NT2/D1 (cell line): ENCODE measurements around the gene NUDCD2.
"Not testable (repeated sequence)": the region's sequence is repeated elsewhere in the genome, so short reads cannot be mapped to it uniquely, and the experiment has no call there.

Source experiments
- DNase-seq: peaks from one replicate; pipeline ENCODE4 v3.0.0-alpha.2; 2011; ENCODE audit warnings: low read depth, low spot score
- H3K27me3 ChIP-seq: 2 replicates; pipeline ENCODE4 v1.6.0; 2011; ENCODE audit warnings: mild to moderate bottlenecking; ENCODE audit not compliant: insufficient read length, insufficient read depth
- H3K36me3 ChIP-seq: 2 replicates; pipeline ENCODE4 v1.6.1; 2011; ENCODE audit warnings: mild to moderate bottlenecking, low read length, mixed read lengths; ENCODE audit not compliant: insufficient read depth, insufficient read length
- H3K4me1 ChIP-seq: 2 replicates; pipeline ENCODE4 v1.5.1; 2011; ENCODE audit not compliant: insufficient read depth, insufficient read length
- H3K4me3 ChIP-seq: 2 replicates; pipeline ENCODE4 v1.5.1; 2011; ENCODE audit warnings: low read depth; ENCODE audit not compliant: insufficient read length
- H3K9ac ChIP-seq: 2 replicates; pipeline ENCODE4 v1.6.0; 2011; ENCODE audit warnings: low read depth; ENCODE audit not compliant: insufficient read length
- H3K9me3 ChIP-seq: 2 replicates; pipeline ENCODE4 v1.5.1; 2011; ENCODE audit warnings: mild to moderate bottlenecking, low read length; ENCODE audit not compliant: insufficient read depth
- SUZ12 ChIP-seq: IDR thresholded peaks from 2 replicates; pipeline ENCODE4 v1.6.1; 2011; ENCODE audit not compliant: insufficient read length, insufficient read depth; ENCODE audit errors: extremely low read depth
- YY1 ChIP-seq: IDR thresholded peaks from 2 replicates; pipeline ENCODE4 v1.6.1; 2011; ENCODE audit not compliant: insufficient read length, insufficient read depth
- ZNF274 ChIP-seq: IDR thresholded peaks from 2 replicates; pipeline ENCODE4 v1.6.1; 2011; ENCODE audit warnings: mild to moderate bottlenecking, low read depth, low read length

The NUDCD2 gene

DNA sequence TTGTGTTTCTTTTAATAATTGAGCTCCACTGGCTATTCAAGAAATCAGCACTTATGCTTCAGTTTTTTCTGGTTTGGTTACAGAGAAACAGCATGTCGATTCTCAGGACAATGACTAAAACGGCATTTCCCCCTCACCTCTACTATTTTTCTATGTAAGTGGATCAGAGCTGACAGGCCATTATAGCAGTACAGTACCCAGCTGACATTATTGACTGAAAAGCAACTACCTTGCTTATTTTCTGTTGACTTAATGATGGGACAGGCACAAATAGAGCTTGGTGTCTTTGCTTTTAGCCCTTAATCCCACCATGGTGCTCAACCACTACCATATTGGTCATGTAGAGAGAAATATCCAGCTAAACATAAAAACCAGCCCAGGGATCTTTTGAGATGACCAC lies 57.9 kb downstream of the NUDCD2 start:
- no peaks in the 10 kb centered on the region for H3K36me3 ChIP-seq
- DNase-seq, result no peak
- no peak overlapping the region for H3K4me3 ChIP-seq
- H3K4me1 ChIP-seq, result no peaks in the 10 kb centered on the region
- H3K27me3 ChIP-seq, result no peaks in the 10 kb centered on the region
- no peak for TF ChIP-seq YY1
- TF ChIP-seq SUZ12, result no peak
- no peak for TF ChIP-seq ZNF274
- no peak overlapping the region for H3K9ac ChIP-seq
- H3K9me3 ChIP-seq, result no peaks in the 10 kb centered on the region

DNA sequence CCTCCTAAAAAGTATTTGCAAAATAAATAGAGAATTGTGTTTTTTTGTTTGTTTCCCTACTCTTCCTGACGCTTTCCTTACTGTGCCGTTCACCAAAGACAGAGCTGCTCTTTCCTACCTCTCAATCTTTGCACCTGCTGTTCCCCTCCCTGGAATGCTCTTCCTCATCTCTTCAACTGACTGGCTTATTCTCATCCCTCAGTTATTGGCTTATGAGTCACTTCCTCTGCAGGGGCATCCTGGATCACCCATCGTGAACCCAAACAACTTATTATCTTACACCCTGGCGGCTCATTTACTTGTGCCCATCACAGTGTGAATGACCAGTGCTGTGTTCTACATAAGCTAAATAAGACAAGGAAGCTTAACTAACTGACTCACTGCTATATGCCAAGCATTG lies 58.6 kb downstream of the NUDCD2 start:
- TF ChIP-seq ZNF274, result no peak
- TF ChIP-seq YY1, result no peak
- no peak for TF ChIP-seq SUZ12
- H3K27me3 ChIP-seq, result no peaks in the 10 kb centered on the region
- no peak for DNase-seq
- no peaks in the 10 kb centered on the region for H3K36me3 ChIP-seq
- H3K4me1 ChIP-seq, result no peaks in the 10 kb centered on the region
- H3K9me3 ChIP-seq, result no peaks in the 10 kb centered on the region
- no peak overlapping the region for H3K4me3 ChIP-seq
- H3K9ac ChIP-seq, result no peak overlapping the region

DNA sequence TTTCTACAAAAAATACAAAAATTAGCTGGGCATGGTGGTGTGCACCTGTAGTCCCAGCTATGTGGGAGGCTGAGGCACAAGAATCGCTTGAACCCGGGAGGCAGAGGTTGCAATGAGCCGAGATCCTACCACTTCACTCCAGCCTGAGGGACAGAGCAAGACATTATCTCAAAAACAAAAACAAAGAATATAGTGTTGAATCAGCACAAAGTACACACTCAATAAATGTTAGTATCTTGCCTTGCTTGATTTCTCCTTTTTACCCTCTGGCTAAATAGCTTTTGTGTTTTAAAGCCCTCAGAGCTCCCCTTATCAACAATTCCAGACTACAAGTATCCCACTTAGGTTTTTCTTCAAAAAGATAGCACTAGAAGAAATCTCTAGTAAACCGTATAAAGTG lies 60.0 kb downstream of the NUDCD2 start:
- Histone ChIP-seq H3K9me3 (no peaks in the 10 kb centered on the region), H3K4me3 (no peak overlapping the region), H3K36me3 (no peaks in the 10 kb centered on the region), H3K9ac (no peak overlapping the region), H3K27me3 (no peaks in the 10 kb centered on the region), H3K4me1 (no peaks in the 10 kb centered on the region)
- DNase-seq, result no peak
- no peak for TF ChIP-seq SUZ12
- TF ChIP-seq ZNF274, result no peak
- TF ChIP-seq YY1, result no peak

DNA sequence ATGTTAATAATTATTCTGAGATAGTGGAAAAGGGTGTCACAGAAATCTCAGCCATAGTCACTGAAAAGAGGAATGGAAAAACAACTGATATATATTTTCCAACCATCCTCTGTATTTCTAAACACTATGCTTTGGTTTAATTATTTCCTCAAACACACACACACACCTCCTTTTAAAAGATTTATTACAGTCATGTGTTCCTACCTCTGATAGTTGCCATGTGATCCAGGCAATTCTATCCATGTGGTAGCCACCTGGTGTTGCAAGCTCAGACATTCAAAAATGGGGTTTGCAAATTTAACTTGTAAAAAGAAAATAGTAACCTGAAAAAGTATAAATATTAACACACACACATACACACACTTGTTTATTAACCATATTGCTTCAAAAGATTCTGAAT lies 62.5 kb downstream of the NUDCD2 start:
- no peaks in the 10 kb centered on the region for H3K9me3 ChIP-seq

DNA sequence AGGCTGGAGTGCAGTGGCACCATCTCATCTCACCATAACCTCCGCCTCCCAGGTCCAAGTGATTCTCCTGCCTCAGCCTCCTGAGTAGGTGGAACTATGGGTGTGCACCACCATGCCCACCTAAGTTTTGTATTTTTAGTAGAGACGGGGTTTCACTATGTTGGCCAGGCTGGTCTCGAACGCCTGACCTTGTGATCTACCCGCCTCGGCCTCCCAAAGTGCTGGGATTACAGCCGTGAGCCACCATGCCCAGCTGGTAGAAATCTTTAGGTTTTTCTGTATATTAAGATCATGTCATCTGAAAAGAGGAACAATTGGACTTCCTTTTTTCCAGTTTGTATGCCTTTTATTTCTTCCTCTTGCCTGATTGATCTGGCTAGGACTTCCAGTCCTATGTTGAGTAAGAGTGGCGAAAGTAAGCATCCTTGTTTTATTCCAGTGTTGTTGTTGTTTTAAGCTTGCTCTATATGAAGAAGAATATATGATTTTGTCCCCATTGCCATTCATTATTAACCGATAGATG lies 63.0 kb downstream of the NUDCD2 start:
- not testable (repeated sequence) for H3K4me3 ChIP-seq, H3K9me3 ChIP-seq, H3K36me3 ChIP-seq, DNase-seq, H3K9ac ChIP-seq, H3K27me3 ChIP-seq, H3K4me1 ChIP-seq

More for the DNA sequence above, 62.5 kb downstream of the NUDCD2 start:
- no peak for TF ChIP-seq ZNF274
- no peak for TF ChIP-seq YY1
- no peak for TF ChIP-seq SUZ12
- H3K27me3 ChIP-seq, result no peaks in the 10 kb centered on the region
- H3K9ac ChIP-seq, result no peak overlapping the region
- H3K4me3 ChIP-seq, result no peak overlapping the region
- no peaks in the 10 kb centered on the region for H3K36me3 ChIP-seq
- DNase-seq, result no peak
- no peaks in the 10 kb centered on the region for H3K4me1 ChIP-seq
